Mesenchymal stem cell (in vitro differentiated cells and primary cell): ENCODE data around the gene C9orf50.

ENCODE experiments used
- DNase-seq: peaks from one replicate; pipeline ENCODE4 v3.0.0-alpha.2; 2013
- H2AFZ ChIP-seq: one replicate; pipeline ENCODE4 v1.6.1; 2013; ENCODE audit warnings: low read depth, mild to moderate bottlenecking, control low read depth, inconsistent platforms, low read length, moderate library complexity
- H2AK5ac ChIP-seq: 2 replicates; pipeline ENCODE4 v1.6.1; 2013; ENCODE audit warnings: low read length, moderate library complexity, mild to moderate bottlenecking, inconsistent platforms; ENCODE audit not compliant: severe bottlenecking
- H2BK120ac ChIP-seq: one replicate; pipeline ENCODE4 v1.6.1; 2013; ENCODE audit warnings: low read depth, mild to moderate bottlenecking, inconsistent platforms, low read length, moderate library complexity
- H2BK12ac ChIP-seq, 2 experiments: one replicate each; pipeline ENCODE4 v1.6.1; 2013; ENCODE audit warnings: inconsistent platforms in 2 of 2, low read length in 2 of 2, mild to moderate bottlenecking in 2 of 2, moderate library complexity in 2 of 2, control low read depth in 1 of 2
- H2BK15ac ChIP-seq: one replicate; pipeline ENCODE4 v1.6.1; 2013; ENCODE audit warnings: mild to moderate bottlenecking, low read depth, inconsistent platforms; ENCODE audit not compliant: poor library complexity, severe bottlenecking
- H2BK5ac ChIP-seq: 2 replicates; pipeline ENCODE4 v1.6.1; 2013; ENCODE audit warnings: low read depth, mild to moderate bottlenecking, low read length, control low read depth, inconsistent platforms; ENCODE audit not compliant: poor library complexity, severe bottlenecking
- H3K14ac ChIP-seq, 2 experiments: one replicate each; pipeline ENCODE4 v1.6.1; 2013; ENCODE audit warnings: inconsistent platforms in 2 of 2, low read length in 2 of 2, control low read depth in 1 of 2, mild to moderate bottlenecking in 1 of 2, moderate library complexity in 1 of 2
- H3K18ac ChIP-seq, 2 experiments: one replicate each; pipeline ENCODE4 v1.6.1; 2013; ENCODE audit warnings: inconsistent platforms in 2 of 2, low read length in 2 of 2, control low read depth in 1 of 2, low read depth in 1 of 2, mild to moderate bottlenecking in 1 of 2
- H3K23ac ChIP-seq, 2 experiments: one replicate each; pipeline ENCODE4 v1.6.1; 2013; ENCODE audit warnings: inconsistent platforms in 2 of 2, low read length in 2 of 2, mild to moderate bottlenecking in 2 of 2, moderate library complexity in 2 of 2, control low read depth in 1 of 2
- H3K27ac ChIP-seq: 2 replicates; pipeline ENCODE4 v1.5.1; 2013; ENCODE audit warnings: mild to moderate bottlenecking, moderate library complexity, low read length, control low read depth, inconsistent platforms; ENCODE audit not compliant: poor library complexity, severe bottlenecking
- H3K27me3 ChIP-seq, 2 experiments: 2 replicates each; pipeline versions ENCODE4 v1.6.1 to v1.7.0; 2013; ENCODE audit warnings: low read length in 2 of 2, mild to moderate bottlenecking in 2 of 2, moderate library complexity in 2 of 2, control low read depth in 1 of 2, inconsistent platforms in 1 of 2; ENCODE audit not compliant: control insufficient read depth in 1 of 2, insufficient read depth in 1 of 2
- H3K36me3 ChIP-seq, 2 experiments: 2 replicates each; pipeline versions ENCODE4 v1.6.1 to v1.7.0; 2013; ENCODE audit warnings: low read length in 2 of 2, control low read depth in 1 of 2, inconsistent platforms in 1 of 2, low read depth in 1 of 2, mild to moderate bottlenecking in 1 of 2; ENCODE audit not compliant: insufficient read depth in 2 of 2, control insufficient read depth in 1 of 2
- H3K4ac ChIP-seq, 2 experiments: one replicate each; pipeline ENCODE4 v1.6.1; 2013; ENCODE audit warnings: inconsistent platforms in 2 of 2, low read length in 2 of 2, mild to moderate bottlenecking in 2 of 2, moderate library complexity in 2 of 2, control low read depth in 1 of 2, low read depth in 1 of 2
- H3K4me1 ChIP-seq: 2 replicates; pipeline ENCODE4 v1.6.1; 2013; ENCODE audit warnings: low read depth, low read length, control low read depth; ENCODE audit not compliant: control insufficient read depth, insufficient read depth
- H3K4me2 ChIP-seq: 2 replicates; pipeline ENCODE4 v1.6.1; 2013; ENCODE audit warnings: low read length, mild to moderate bottlenecking, inconsistent platforms; ENCODE audit not compliant: poor library complexity, severe bottlenecking
- H3K4me3 ChIP-seq, 2 experiments: 2 replicates each; pipeline versions ENCODE4 v1.5.1 to v1.7.0; 2013; ENCODE audit warnings: low read length in 2 of 2, mild to moderate bottlenecking in 2 of 2, control low read depth in 1 of 2, low read depth in 1 of 2; ENCODE audit not compliant: insufficient read depth in 1 of 2
- H3K79me1 ChIP-seq: replicated peaks from 2 replicates; pipeline ENCODE4 v1.6.1; 2013; ENCODE audit warnings: mild to moderate bottlenecking, control low read depth, low read length, inconsistent platforms; ENCODE audit not compliant: poor library complexity, severe bottlenecking
- H3K9ac ChIP-seq: 2 replicates; pipeline ENCODE4 v1.7.0; 2013; ENCODE audit warnings: mild to moderate bottlenecking, low read length, moderate library complexity
- H3K9me3 ChIP-seq: 2 replicates; pipeline ENCODE4 v1.7.0; 2013; ENCODE audit warnings: mild to moderate bottlenecking, low read length; ENCODE audit not compliant: control insufficient read depth
- H4K8ac ChIP-seq: one replicate; pipeline ENCODE4 v1.6.1; 2013; ENCODE audit warnings: inconsistent platforms, mild to moderate bottlenecking, low read length, moderate library complexity
- H4K91ac ChIP-seq: one replicate; pipeline ENCODE4 v1.6.1; 2013; ENCODE audit warnings: mild to moderate bottlenecking, low read length, inconsistent platforms
- WGBS: methylation state at CpG from one replicate; pipeline ENCODE4 v1.1.7; 2013; ENCODE audit warnings: mixed read lengths; 5-methylcytosine and 5-hydroxymethylcytosine counted together

The C9orf50 gene

DNA sequence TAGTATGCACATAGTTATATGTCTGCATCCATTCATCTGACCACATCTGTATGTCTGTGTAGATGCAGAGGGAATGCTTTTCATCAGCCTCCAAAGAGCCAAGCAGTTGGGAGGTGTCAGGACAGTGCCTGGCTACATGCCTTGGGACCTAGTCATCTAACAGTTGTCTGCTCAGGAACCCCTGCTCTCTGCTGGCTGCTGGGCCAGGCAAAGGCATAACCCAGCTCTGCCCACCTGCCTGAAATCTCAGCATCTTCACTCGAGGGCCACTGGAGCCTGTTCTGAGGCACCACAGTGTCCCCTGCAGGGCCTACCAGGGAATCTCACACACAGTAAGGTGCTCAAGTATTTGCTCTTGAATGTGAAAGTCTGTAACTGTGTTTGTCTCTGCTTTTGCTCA, 3.7 kb downstream of the C9orf50 start:
- Histone ChIP-seq H4K91ac (no peak overlapping the region), H3K36me3 (no peaks in the 10 kb centered on the region), H3K4ac (no peak overlapping the region), H2BK120ac (no peak overlapping the region), H3K27me3 (peaks cover 0 to 7% of the 10 kb centered on the region in 2 experiments), H3K4me1 (peaks cover 26% of the 10 kb centered on the region), H3K18ac (no peak overlapping the region), H3K27ac (no peak overlapping the region), H3K4me2 (no peak overlapping the region), H3K4me3 (no peak overlapping the region), H2AFZ (no peak overlapping the region), H2AK5ac (no peak overlapping the region), H4K8ac (no peak overlapping the region), H3K9me3 (no peaks in the 10 kb centered on the region), H3K9ac (no peak overlapping the region), H3K14ac (no peak overlapping the region), H2BK5ac (no peak overlapping the region), H2BK15ac (no peak overlapping the region), H3K79me1 (peaks cover 3% of the 10 kb centered on the region), H3K23ac (no peak overlapping the region), H2BK12ac (no peak overlapping the region)
- WGBS, result 0% methylated on average over 1 of the region's 1 CpG
- DNase-seq, result peak; percentile 85

DNA sequence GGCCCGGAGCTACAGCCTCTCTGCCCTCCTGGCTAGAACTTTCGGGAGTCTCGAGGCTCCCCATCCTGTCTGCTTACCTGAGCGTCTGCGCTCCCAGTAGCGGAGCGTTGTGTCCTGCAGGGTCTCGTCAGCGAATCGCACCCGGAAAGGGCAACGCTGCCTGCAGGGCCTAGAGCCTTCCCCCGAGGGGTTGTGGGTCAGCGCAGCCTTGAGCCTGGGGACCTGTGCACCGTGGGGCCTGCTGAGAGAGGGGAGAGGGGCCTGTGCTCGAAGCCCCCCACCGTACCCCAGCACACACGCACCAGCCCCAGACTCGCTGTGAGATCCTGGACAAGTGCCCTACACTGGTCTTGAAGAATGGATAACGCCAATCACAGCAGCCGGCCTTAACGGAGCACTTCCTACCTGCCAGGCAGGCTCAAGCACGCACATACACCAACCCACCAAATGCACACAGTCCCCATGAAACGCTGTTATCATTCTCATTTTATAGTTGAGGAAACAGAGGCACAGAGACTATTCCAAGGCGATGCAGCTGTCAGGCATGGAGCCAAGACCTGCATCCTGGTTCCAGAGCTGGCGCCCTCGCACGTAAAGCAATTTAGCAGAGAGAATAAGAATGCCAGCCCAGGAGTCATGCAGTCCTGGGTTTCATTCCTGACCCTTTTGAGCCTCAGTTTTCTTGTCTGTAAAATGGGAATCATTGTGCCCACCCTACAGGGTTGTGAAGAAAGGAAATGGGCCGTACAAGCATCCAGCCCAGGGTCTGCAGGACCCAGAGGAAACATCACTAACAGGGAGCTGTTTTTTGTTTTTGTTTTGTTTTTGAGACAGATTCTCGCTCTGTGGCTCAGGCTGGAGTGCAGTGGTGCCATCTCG, 5.3 kb downstream of the C9orf50 start:
- Histone ChIP-seq H3K4me3 (peak overlapping the region in 1 of 2 experiments; percentile 14), H2BK15ac (no peak overlapping the region), H2AFZ (no peak overlapping the region), H2AK5ac (peak overlapping the region; percentile 54), H4K8ac (peak overlapping the region; percentile 45), H3K23ac (no peak overlapping the region), H4K91ac (no peak overlapping the region), H3K14ac (peak overlapping the region in 1 of 2 experiments; percentile 55), H3K9ac (no peak overlapping the region), H2BK12ac (peak overlapping the region in 1 of 2 experiments; percentile 61), H3K4me1 (peaks cover 30% of the 10 kb centered on the region), H3K27ac (no peak overlapping the region), H3K27me3 (peaks cover 0 to 8% of the 10 kb centered on the region in 2 experiments), H3K4ac (no peak overlapping the region), H3K4me2 (no peak overlapping the region), H3K18ac (no peak overlapping the region), H3K79me1 (peaks cover 3% of the 10 kb centered on the region), H3K9me3 (no peaks in the 10 kb centered on the region), H2BK5ac (no peak overlapping the region), H2BK120ac (no peak overlapping the region), H3K36me3 (no peaks in the 10 kb centered on the region)
- 90% methylated on average over 29 of the region's 31 CpGs for WGBS
- no peak for DNase-seq

DNA sequence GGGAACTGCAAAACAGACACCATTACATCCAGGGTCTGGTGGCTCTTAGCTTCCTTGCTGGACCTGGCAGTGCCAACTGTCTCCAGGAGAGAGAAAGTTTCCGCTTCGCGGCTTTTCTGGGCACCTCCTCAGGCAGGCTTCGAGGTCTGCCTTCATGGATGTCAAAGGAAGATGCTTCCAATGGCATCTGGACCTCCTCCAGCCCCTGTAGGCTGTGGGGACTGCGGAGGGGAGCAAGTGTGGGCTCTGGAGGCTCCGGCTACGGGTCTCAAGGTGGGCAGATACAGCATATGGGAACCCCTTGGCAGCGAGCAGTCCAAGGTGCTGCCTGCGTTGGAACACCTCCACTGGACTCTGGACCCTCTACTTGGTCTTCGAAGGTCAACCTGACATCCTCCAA, 6.0 kb downstream of the C9orf50 start:
- Histone ChIP-seq H3K9me3 (no peaks in the 10 kb centered on the region), H2AK5ac (peak overlapping the region; percentile 45), H3K18ac (no peak overlapping the region), H3K9ac (no peak overlapping the region), H3K79me1 (no peaks in the 10 kb centered on the region), H4K91ac (no peak overlapping the region), H4K8ac (no peak overlapping the region), H2BK5ac (no peak overlapping the region), H3K14ac (no peak overlapping the region), H3K36me3 (no peaks in the 10 kb centered on the region), H3K4ac (no peak overlapping the region), H3K27ac (no peak overlapping the region), H3K4me1 (peaks cover 24% of the 10 kb centered on the region), H2BK12ac (no peak overlapping the region), H2BK15ac (no peak overlapping the region), H3K27me3 (peaks cover 0 to 8% of the 10 kb centered on the region in 2 experiments), H3K4me2 (no peak overlapping the region), H3K23ac (no peak overlapping the region), H2AFZ (no peak overlapping the region), H2BK120ac (no peak overlapping the region), H3K4me3 (no peak overlapping the region)
- no peak for DNase-seq
- WGBS, result 96% methylated on average over 10 of the region's 10 CpGs

DNA sequence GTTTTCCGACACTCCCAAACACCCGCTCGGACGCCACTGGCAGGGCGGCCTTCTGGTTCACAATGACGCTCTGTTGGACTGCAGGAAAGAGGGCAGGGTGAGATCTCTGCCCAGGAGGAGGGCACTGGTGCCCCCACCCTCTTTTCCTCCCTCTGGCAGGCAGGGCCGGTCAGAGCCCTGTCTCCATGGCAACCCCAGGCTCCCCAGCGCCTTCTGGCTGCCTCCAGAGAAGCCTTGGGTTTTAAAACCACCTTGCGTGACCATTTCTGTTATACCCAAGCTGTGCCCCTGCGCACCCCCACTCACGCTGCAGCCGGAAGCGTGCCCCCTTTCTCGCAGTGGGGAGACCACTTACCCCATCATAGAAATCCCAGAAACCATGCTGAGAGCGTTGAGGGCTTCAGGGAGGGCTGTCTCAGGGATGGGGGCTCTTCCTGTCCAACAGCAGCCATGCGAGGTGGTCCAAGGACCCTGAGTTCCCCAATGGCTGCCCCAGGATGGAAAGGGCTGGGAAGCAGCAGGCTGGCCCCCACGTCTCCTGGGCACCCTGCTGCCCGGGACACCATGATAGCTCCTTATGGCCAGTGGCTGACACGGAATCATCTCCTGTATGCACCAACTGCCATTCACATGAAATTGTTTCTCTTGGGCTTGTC, 7.3 kb downstream of the C9orf50 start:
- Histone ChIP-seq H3K27me3 (peaks cover 0 to 8% of the 10 kb centered on the region in 2 experiments), H3K23ac (no peak overlapping the region), H3K9me3 (no peaks in the 10 kb centered on the region), H3K79me1 (no peaks in the 10 kb centered on the region), H3K18ac (no peak overlapping the region), H3K14ac (no peak overlapping the region), H3K4me1 (peaks cover 29% of the 10 kb centered on the region), H2BK5ac (no peak overlapping the region), H3K9ac (no peak overlapping the region), H2BK15ac (no peak overlapping the region), H3K4me3 (no peak overlapping the region), H2BK12ac (peak overlapping the region; percentile 17 to 18), H3K36me3 (no peaks in the 10 kb centered on the region), H2BK120ac (no peak overlapping the region), H4K8ac (peak overlapping the region; percentile 29), H3K4me2 (no peak overlapping the region), H2AFZ (no peak overlapping the region), H3K4ac (no peak overlapping the region), H2AK5ac (no peak overlapping the region), H4K91ac (peak overlapping the region; percentile 53), H3K27ac (no peak overlapping the region)
- WGBS, result 78% methylated on average over 19 of the region's 19 CpGs
- DNase-seq, result no peak
